ENCODE data around the gene CHCHD10. TPM values are rescaled to one million over a fixed set of nuclear protein-coding genes. Genes with fewer than 3 reads are reported as not detected.

The CHCHD10 gene
- total and polyA plus RNA-seq, 2 of the 13 experiments (the other 11 are each of a cell fraction or from before 2014, with no cell fraction given), result 37.0 to 62.8 TPM

- TF ChIP-seq KLF16 (CRISPR knock-in tag; IDR thresholded peaks at IDR 0.05) (no peak), SMAD9 (CRISPR knock-in tag; IDR thresholded peaks at IDR 0.05) (no peak), ATRX (CRISPR knock-in tag; IDR thresholded peaks at IDR 0.05; ENCODE audit: borderline replicate concordance) (no peak), SPEN (CRISPR knock-in tag; IDR thresholded peaks at IDR 0.05; ENCODE audit: low read depth) (peak; percentile 28), FOXC1 (CRISPR knock-in tag; IDR thresholded peaks at IDR 0.05; ENCODE audit: borderline replicate concordance) (0 out of 2 replicates have a peak, but pooled peaks have one; percentile 10), CSRNP1 (CRISPR knock-in tag; IDR thresholded peaks at IDR 0.05) (peak; percentile 77; the same call in 1 of the 2 replicates), ADNP (CRISPR knock-in tag; IDR thresholded peaks at IDR 0.05) (no peak), ZFX (CRISPR knock-in tag; IDR thresholded peaks at IDR 0.05; ENCODE audit: low read depth) (peak; percentile 90), PCBP2 (optimal IDR thresholded peaks at IDR 0.05; ENCODE audit: low read depth, low read length, poor library complexity, severe bottlenecking) (no peak), ZNF749 (CRISPR knock-in tag; IDR thresholded peaks at IDR 0.05; ENCODE audit: borderline replicate concordance) (no peak), ZNF530 (CRISPR knock-in tag; IDR thresholded peaks at IDR 0.05; ENCODE audit: low read depth) (no peak), ZNF10 (CRISPR knock-in tag; IDR thresholded peaks at IDR 0.05; ENCODE audit: borderline replicate concordance, low read depth) (no peak), PHF5A (CRISPR knock-in tag; IDR thresholded peaks at IDR 0.05; ENCODE audit: low read depth, unreplicated experiment) (no peak), TEAD3 (CRISPR knock-in tag; optimal IDR thresholded peaks at IDR 0.05; ENCODE audit: borderline replicate concordance) (no peak), SMYD3 (CRISPR knock-in tag; IDR thresholded peaks at IDR 0.05) (no peak), PBX2 (CRISPR knock-in tag; IDR thresholded peaks at IDR 0.05) (no peak), ZNF850 (CRISPR knock-in tag; conservative IDR thresholded peaks at IDR 0.05) (no peak), PLRG1 (conservative IDR thresholded peaks at IDR 0.05) (no peak), MIER2 (CRISPR knock-in tag; IDR thresholded peaks at IDR 0.05) (no peak), STAT5B (CRISPR knock-in tag; IDR thresholded peaks at IDR 0.05) (no peak), POGZ (CRISPR knock-in tag; IDR thresholded peaks at IDR 0.05) (no peak), GZF1 (CRISPR knock-in tag; IDR thresholded peaks at IDR 0.05) (no peak), ZNF780A (CRISPR knock-in tag; IDR thresholded peaks at IDR 0.05) (no peak), RBAK (CRISPR knock-in tag; IDR thresholded peaks at IDR 0.05) (no peak), EED (CRISPR knock-in tag; IDR thresholded peaks at IDR 0.05) (no peak), HNRNPUL1 (IDR thresholded peaks at IDR 0.05; ENCODE audit: low read depth, low read length) (no peak), RNF219 (CRISPR knock-in tag; IDR thresholded peaks at IDR 0.05) (no peak)
Measured at GRCh38 chr22:23786752-23787599, 19.2 kb upstream of the CHCHD10 start, which contains the start of gene SMARCB1 (continued).
